Activated CD8-positive, alpha-beta memory T cell treated with anti-CD3 and anti-CD28 coated beads for 48 hours (primary cell): ENCODE results near the gene IDH2.

Experiments
- DNase-seq, 3 experiments: peaks; one replicate each; pipeline ENCODE4 v3.0.0-alpha.2; 2020; ENCODE audit warnings: low read depth in 2 of 3, low spot score in 2 of 3

IDH2 gene

GRCh38 chr15:90064911-90065681 is 37.2 kb downstream of the IDH2 start:
- no peak for DNase-seq

- DNase-seq: no peak
These were observed 38.5 kb downstream of the IDH2 start for GRCh38 chr15:90063770-90064247.

GRCh38 chr15:90062973-90063769 is 39.1 kb downstream of the IDH2 start:
- DNase-seq: no peak

- DNase-seq: no peak
These were observed 39.8 kb downstream of the IDH2 start for GRCh38 chr15:90062462-90062932.

- DNase-seq: no peak
These were observed 40.2 kb downstream of the IDH2 start for GRCh38 chr15:90062023-90062442.

- no peak for DNase-seq
These were observed 41.5 kb downstream of the IDH2 start for GRCh38 chr15:90060797-90061196.

- peak; percentile 43 to 70 (median 45) for DNase-seq
These were observed 42.9 kb downstream of the IDH2 start for GRCh38 chr15:90059208-90059985.

GRCh38 chr15:90058775-90059174 is 43.5 kb downstream of the IDH2 start:
- DNase-seq: no peak

GRCh38 chr15:90058308-90058707 is 44.0 kb downstream of the IDH2 start:
- no peak for DNase-seq

- no peak for DNase-seq
These were observed 45.7 kb downstream of the IDH2 start for GRCh38 chr15:90056529-90056928.

- DNase-seq: no peak
These were observed 47.1 kb downstream of the IDH2 start for GRCh38 chr15:90055182-90055581.

- no peak for DNase-seq
These were observed 47.6 kb downstream of the IDH2 start for GRCh38 chr15:90054618-90055097.

GRCh38 chr15:90053685-90054466 is 48.4 kb downstream of the IDH2 start:
- DNase-seq: no peak

- DNase-seq: no peak
These were observed 50.4 kb downstream of the IDH2 start for GRCh38 chr15:90051874-90052273.

- no peak for DNase-seq
These were observed 52.3 kb downstream of the IDH2 start for GRCh38 chr15:90049666-90050604.

GRCh38 chr15:90049030-90049429 is 53.2 kb downstream of the IDH2 start:
- no peak for DNase-seq

GRCh38 chr15:90047956-90048575 is 54.2 kb downstream of the IDH2 start:
- DNase-seq: no peak

GRCh38 chr15:90046911-90047392 is 55.3 kb downstream of the IDH2 start:
- no peak for DNase-seq

GRCh38 chr15:90046289-90046688 is 56.0 kb downstream of the IDH2 start:
- no peak for DNase-seq
